D721Med (cell line): ENCODE results near the gene GSTT4.

Experiments
- DNase-seq: peaks from one replicate; pipeline ENCODE4 v3.0.0; 2011; ENCODE audit warnings: low spot score; ENCODE audit not compliant: insufficient read length
- FAIRE-seq: peaks from 2 replicates; lab custom pipeline; 2011; peaks lifted over from hg19 to GRCh38; lab: Jason Lieb, UNC
- TF ChIP-seq, protein P1 (sequence below): IDR thresholded peaks from 2 replicates; pipeline ENCODE4 v1.5.1; 2012; ENCODE audit warnings: mild to moderate bottlenecking, control low read depth; ENCODE audit not compliant: insufficient read depth; ENCODE audit errors: missing control alignments

The GSTT4 gene

DNA sequence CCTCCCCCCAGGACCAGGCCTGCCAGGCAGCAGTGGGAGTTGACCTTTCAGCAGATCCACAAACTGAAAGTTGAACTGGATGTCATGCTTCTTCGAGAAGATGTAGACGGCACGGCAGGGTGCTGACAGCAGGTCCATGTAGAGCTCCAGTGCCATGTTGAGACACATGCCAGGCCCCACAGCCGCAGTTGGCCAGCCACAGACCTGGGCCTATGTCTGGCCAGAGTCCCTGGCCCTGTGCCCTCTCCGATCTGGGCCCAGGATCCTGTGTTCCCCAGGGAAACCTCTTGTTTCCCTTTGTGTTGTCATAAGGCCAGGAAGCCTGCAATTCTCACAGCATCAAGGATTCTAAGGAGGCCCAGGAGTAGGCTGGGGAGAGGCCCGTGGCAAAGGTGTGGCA, at the start of gene GSTT4:
Gene GSTT4 (minus strand): TSS at position 253 of the 400 bp plus-strand sequence. CDS start 97 bp downstream, at position 156.
- TF ChIP-seq, protein P1, sequence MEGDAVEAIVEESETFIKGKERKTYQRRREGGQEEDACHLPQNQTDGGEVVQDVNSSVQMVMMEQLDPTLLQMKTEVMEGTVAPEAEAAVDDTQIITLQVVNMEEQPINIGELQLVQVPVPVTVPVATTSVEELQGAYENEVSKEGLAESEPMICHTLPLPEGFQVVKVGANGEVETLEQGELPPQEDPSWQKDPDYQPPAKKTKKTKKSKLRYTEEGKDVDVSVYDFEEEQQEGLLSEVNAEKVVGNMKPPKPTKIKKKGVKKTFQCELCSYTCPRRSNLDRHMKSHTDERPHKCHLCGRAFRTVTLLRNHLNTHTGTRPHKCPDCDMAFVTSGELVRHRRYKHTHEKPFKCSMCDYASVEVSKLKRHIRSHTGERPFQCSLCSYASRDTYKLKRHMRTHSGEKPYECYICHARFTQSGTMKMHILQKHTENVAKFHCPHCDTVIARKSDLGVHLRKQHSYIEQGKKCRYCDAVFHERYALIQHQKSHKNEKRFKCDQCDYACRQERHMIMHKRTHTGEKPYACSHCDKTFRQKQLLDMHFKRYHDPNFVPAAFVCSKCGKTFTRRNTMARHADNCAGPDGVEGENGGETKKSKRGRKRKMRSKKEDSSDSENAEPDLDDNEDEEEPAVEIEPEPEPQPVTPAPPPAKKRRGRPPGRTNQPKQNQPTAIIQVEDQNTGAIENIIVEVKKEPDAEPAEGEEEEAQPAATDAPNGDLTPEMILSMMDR = no peak
- DNase-seq (no peak), FAIRE-seq (no peak)

GRCh38 chr22:24054356-24054755, 49.1 kb upstream of the GSTT4 start:
- no peak for DNase-seq
- TF ChIP-seq, protein P1 = no peak
- FAIRE-seq = no peak

DNA sequence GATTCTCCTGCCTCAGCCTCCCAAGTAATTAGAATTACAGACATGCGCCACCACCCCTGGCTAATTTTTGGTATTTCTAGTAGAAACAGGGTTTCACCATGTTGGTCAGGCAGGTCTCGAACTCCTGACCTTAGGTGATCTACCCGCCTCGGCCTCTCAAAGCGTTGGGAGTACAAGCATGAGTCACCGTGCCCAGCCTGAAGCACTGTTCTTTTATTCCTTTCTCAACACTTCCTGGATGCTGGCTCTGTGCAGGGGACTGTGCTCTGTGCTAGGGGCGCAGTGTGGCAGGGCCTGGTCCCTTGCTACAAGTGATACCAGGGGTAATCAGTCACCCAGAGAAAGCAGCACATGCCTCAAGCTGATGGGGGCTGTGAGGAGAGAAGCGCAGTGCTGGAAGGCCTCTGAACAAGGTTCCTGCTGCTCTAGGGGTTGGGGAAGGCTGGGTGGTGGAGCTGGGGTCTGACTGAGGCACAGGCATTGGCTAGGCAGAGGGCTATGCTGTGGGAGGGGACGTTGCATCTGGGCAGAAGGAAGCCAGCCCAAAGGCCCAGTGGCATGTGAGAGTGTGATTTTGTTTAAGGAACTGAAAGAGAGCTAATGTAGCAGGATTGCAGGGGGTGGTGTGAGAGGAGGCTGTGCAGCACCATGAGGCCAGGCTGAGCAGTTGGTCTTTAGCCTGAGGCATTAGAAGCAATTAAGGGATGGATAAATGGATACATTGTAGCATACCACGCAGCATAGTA, 48.4 kb upstream of the GSTT4 start:
- TF ChIP-seq, protein P1 = no peak
- no peak for FAIRE-seq
- DNase-seq = no peak

- TF ChIP-seq, protein P1 = no peak
- no peak for DNase-seq
- no peak for FAIRE-seq
Observed at GRCh38 chr22:24051568-24051967, 46.3 kb upstream of the GSTT4 start.

- TF ChIP-seq, protein P1 = no peak
- FAIRE-seq = no peak
- DNase-seq = no peak
Observed at GRCh38 chr22:24051028-24051427, 45.8 kb upstream of the GSTT4 start.

DNA sequence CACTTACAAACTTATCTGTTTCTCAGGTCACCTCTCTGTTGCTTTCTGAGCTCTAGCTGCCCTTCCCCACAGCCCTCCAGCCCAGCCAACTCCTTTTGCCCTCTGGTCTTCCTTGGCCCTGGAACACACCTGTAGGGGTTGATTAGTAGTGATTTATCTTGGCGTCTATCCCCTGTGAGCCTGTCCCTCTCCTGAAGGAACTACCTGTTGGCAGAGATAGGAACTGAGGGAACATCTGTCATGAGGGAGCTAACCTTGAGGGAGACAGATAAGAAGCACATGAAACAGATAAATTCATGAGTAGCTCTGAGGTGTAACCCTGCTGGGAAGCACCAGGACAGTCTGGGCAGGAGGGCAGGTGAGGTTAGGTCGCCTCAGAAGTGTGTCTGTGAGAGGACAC, 44.7 kb upstream of the GSTT4 start:
- TF ChIP-seq, protein P1 = no peak
- FAIRE-seq = no peak
- no peak for DNase-seq

GRCh38 chr22:24049211-24049610, 44.0 kb upstream of the GSTT4 start:
- TF ChIP-seq, protein P1 = no peak
- FAIRE-seq (no peak), DNase-seq (no peak)
